Upper lobe of left lung (tissue), 4 donors: ENCODE measurements around the gene ZDHHC20.

Source experiments
- EP300 ChIP-seq, 4 donors: sonication (generic); formaldehyde crosslinking; IDR thresholded peaks; one replicate each; pipeline ENCODE4 v1.5.1; 2017; ENCODE audit warnings: antibody characterized with exemption in 4 of 4, control low read depth in 2 of 4
- POLR2A ChIP-seq, 4 donors: fragments of 450-650 bp; IDR thresholded peaks; one replicate each; pipeline ENCODE4 v1.5.1; 2016 to 2017; ENCODE audit warnings: antibody characterized with exemption in 4 of 4, mild to moderate bottlenecking in 2 of 4
- POLR2AphosphoS5 ChIP-seq, 2 donors: sonication (generic); formaldehyde crosslinking; IDR thresholded peaks; one replicate each; pipeline ENCODE4 v1.5.1; 2017; ENCODE audit warnings: antibody characterized with exemption in 2 of 2
- TF ChIP-seq, protein P1 (sequence below), 6 experiments: fragments of 450-650 bp in 4 of 6; fragments of 200-600 bp in 2 of 6; sonication (generic) in 2 of 6; IDR thresholded peaks; one replicate each; pipeline ENCODE4 v1.5.1; 2016 to 2019; ENCODE audit warnings: antibody characterized with exemption in 6 of 6

DNA sequence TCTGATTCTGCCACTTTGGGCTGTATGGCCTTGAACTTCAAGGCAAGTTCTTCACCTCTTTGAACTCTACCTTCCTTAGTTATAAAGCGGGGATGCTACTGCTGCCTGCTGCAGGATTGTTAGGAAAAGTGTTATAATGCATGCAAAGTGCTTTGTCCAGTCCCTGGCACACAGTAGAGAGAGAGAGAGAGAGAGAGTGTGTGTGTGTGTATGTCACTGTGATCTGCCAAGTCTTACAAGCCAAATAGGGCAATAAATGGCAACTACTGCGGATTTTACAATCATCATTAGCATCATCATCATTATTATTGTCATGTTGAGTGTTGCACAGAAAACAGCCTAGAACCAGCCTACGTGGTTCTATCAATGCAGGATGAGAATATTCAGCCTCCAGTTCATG lies 136.1 kb downstream of the ZDHHC20 start:
- TF ChIP-seq, protein P1, sequence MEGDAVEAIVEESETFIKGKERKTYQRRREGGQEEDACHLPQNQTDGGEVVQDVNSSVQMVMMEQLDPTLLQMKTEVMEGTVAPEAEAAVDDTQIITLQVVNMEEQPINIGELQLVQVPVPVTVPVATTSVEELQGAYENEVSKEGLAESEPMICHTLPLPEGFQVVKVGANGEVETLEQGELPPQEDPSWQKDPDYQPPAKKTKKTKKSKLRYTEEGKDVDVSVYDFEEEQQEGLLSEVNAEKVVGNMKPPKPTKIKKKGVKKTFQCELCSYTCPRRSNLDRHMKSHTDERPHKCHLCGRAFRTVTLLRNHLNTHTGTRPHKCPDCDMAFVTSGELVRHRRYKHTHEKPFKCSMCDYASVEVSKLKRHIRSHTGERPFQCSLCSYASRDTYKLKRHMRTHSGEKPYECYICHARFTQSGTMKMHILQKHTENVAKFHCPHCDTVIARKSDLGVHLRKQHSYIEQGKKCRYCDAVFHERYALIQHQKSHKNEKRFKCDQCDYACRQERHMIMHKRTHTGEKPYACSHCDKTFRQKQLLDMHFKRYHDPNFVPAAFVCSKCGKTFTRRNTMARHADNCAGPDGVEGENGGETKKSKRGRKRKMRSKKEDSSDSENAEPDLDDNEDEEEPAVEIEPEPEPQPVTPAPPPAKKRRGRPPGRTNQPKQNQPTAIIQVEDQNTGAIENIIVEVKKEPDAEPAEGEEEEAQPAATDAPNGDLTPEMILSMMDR (IDR thresholded peaks at IDR 0.05): no peak
- TF ChIP-seq POLR2AphosphoS5 (IDR thresholded peaks at IDR 0.05) (no peak), POLR2A (IDR thresholded peaks at IDR 0.05) (no peak), EP300 (IDR thresholded peaks at IDR 0.05) (no peak)
